GM03348 (cell line): ENCODE measurements around the gene ARL1.
"Not testable (repeated sequence)": the region's sequence is repeated elsewhere in the genome, so short reads cannot be mapped to it uniquely, and the experiment has no call there.

Experiments used
- DNase-seq: peaks from one replicate; pipeline ENCODE4 v3.0.0; 2012; ENCODE audit warnings: low spot score

The ARL1 gene

DNA sequence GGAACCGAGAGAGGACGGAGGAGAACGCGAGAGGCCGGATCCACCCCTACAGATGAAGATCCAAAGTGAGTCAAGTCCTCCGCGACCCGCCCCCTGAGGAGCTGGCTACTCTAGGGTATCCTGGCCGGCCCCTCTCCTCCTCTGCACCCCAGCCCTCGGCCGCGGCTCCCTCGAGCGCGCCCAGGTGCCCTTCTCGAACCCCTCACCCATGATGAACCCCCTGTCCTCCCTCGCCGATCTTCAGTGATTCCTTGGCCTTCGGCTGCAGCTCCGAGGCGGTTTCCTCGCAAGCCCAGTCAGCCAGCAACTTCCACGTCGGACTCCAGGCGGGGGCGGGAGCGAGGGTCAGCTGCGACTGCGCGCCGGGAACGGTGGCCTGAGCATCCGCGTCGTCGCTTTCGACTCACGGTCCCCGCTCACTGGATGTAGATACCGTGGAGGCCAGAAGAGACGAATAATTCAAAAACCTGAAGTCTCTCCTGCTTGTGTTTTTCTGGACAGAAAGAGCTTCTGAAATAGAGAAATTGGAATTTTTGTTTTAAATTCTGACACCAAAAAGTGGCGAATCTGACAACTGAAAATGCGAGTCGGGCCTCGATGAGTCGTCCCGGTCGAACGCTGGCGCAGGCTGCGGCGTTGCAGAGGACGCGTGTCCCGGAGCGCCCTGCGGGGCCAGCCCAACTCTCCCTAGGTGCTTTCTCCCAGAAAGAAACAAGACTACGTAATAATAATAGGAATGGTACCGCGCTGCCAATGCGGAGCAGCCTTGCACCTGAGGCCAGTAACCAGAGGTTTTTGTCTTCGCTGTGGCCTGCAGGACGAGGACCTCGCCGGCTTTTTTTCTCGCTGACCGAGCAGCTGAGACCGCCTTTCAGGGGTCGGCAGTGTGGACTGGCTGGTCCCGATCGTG lies at the start of gene ARL1:
Gene ARL1 (minus strand): TSS at position 337 of the 910 bp plus-strand sequence. CDS start 127 bp downstream, at position 210.
- DNase-seq = peak; percentile 94

- no peak for DNase-seq
Measured at GRCh38 chr12:101455685-101456084, 48.1 kb upstream of the ARL1 start.

GRCh38 chr12:101441461-101442224 lies 34.1 kb upstream of the ARL1 start:
- no peak for DNase-seq

- no peak for DNase-seq
Measured at GRCh38 chr12:101439236-101439635, 31.7 kb upstream of the ARL1 start.

- no peak for DNase-seq
Measured at GRCh38 chr12:101436136-101436535, 28.6 kb upstream of the ARL1 start.

GRCh38 chr12:101430456-101430855 lies 22.9 kb upstream of the ARL1 start:
- no peak for DNase-seq

GRCh38 chr12:101424620-101425019 lies 17.0 kb upstream of the ARL1 start:
- no peak for DNase-seq

DNA sequence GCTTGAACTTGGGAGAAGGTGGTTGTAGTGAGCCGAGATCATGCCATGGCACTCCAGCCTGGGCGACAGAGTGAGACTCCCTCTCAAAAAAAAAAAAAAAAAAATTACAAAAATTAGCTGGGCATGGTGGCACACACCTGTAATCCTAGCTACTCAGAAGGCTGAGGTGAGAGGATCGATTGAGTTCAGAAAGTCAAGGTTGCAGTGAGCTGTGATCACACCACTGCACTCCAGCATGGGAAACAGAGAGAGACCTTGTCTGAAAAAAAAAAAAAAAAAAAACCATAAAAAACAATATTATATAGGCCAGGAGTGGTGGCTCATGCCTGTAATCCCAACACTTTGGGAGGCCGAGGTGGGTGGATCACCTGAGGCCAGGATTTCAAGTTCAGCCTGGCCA lies 14.5 kb upstream of the ARL1 start:
- DNase-seq = not testable (repeated sequence)

DNA sequence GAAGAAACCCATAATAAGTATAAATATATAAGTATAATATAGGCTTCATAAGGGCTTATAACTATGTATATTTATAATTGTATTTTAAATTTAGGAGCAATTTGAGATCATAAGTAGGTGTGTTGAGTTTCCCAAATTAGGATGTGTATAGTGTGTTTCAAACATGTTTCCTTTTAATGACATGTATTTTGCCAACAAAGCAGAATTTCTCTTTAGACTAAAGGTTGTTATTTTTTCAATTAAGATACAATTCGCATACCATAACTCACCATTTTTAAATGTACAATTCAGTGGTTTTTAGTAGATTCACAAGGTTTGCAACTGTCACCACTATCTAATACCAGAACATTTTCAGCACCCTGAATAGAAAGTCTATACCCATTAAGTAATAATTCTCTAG lies 7.7 kb upstream of the ARL1 start:
- DNase-seq = no peak

DNA sequence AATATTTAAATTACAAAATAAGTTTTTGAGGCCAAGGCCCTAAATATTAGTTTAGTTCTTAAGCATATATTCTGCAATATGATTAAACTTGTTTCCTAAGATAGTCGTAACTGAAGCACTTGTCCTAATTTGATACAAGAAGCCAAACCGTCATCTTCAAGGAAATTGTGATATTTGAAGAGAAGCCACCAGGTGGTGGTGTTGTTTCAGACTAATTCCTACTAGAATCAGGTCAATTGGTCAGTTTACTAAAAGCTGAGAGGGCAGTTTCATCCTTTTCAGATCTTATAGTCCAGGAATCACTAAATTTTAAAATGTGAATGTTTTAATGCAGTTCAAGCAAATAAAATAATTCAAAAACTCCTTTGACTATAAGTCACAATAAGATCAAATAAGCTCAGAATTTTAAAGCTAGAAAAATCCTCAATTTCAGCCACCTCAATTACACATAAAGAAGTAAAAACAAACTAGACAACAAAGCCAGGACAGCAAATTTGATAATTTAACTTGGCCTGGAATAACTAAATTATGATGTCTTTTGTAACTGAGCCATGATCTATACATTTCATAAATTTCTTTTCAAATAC lies 7.1 kb upstream of the ARL1 start:
- peak; percentile 67 for DNase-seq

DNA sequence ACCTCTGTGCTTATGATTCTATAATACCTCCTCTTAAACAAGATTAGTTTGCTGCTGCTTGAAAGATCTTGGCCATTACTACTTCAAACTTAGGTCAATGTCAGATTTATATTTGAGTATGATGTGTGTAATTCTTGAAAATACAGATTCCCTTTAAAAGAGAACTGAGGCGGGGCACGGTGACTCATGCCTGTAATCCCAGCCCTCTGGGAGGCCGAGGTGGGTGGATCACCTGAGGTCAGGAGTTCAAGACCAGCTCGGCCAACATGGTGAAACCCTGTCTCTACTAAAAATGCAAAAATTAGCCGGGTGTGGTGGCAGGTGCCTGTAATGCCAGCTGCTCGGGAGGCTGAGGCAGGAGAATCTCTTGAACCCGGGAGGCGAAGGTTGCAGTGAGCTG lies 2.6 kb upstream of the ARL1 start:
- not testable (repeated sequence) for DNase-seq

DNA sequence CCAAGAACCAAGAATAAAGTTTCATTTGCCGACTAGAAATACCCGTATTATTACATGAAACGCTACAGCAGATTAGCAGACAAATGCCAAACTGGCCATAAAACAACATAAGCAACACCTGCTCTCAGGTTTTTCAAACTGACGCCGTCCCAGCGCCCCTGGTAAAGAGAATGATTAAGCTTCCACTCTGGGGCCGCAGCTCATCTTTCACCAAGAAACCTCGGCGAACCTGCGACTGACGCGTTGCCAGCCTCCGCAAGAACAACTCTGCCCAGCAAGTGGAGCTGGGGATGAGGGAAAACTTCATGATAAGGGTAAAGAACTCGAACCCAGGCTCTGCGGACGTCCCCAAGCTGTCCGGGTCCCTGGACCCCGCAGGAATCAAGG lies 530 bp downstream of the ARL1 start:
- DNase-seq = no peak

- not testable (repeated sequence) for DNase-seq
Measured at GRCh38 chr12:101391181-101391580, 16.4 kb downstream of the ARL1 start.

DNA sequence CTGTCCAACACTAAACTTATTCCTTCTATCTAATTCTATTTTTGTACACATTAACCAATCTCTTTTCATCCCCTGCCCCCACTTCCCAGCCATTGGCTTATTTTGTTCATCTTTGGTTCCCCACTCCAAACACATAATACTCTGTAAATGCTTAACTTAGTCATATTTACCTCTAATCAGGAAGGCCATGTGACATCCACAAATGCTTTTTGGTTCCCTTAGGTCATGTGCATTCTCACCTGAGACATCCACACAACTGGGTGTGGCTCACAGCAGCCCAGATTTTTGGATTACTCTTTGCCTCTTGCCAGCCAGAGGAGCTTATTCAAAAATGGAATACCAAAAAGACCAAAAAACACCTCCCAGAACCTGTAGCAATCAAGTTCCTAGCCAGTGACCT lies 28.4 kb downstream of the ARL1 start:
- no peak for DNase-seq

- no peak for DNase-seq
Measured at GRCh38 chr12:101375573-101375972, 32.0 kb downstream of the ARL1 start.

DNA sequence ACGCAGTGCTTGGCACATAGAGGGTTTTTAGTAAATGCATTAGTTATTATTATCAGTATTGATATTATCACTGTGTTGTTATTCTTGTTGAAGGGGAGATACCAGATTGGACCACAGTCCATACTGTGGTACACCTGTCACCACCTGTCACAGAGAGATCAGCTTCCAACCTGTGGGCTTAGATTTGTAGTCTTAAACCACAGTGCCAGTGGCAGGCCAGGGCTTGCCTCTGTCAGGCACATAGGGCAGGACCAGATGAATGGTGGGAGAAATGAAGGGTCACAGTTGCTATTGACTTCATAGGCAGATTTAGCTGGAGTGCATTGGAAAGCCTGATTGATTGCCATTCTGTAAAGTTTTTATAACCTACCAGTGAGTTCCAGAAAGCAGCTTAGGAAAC lies 35.1 kb downstream of the ARL1 start:
- DNase-seq = no peak

DNA sequence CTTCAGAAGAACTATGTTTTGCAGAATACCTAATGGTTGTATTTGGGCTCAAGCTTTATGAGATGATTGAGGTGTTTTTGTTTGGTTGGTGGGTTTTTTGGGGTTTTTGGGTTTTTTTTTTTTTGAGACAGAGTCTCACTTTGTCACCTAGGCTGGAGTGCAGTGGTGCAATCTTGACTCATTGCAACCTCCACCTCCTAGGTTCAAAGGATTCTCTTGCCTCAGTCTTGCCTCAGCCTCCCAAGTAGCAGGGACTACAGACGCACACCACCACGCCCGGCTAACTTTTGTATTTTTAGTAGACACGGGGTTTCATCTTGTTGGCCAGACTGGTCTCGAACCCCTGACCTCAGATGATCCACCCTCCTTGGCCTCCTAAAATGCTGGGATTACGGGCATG lies 39.6 kb downstream of the ARL1 start:
- DNase-seq = no peak

DNA sequence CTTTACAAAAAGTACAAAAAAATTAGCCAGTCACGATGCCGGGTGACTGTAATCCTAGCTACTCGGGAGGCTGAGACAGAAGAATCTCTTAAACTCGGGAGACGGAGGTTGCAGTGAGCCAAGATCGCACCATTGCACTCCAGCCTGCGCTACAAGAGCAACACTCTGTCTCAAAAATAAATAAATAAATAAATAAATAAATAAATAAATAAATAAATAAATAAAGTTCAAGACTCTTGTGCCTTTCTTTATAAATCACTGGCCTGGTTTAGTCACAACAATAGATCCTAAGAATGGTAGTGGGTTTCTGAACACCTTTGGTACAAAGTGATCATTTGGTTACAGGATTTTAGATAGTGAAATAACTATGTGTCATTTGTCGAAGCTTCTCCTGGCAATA lies 46.1 kb downstream of the ARL1 start:
- DNase-seq = no peak

DNA sequence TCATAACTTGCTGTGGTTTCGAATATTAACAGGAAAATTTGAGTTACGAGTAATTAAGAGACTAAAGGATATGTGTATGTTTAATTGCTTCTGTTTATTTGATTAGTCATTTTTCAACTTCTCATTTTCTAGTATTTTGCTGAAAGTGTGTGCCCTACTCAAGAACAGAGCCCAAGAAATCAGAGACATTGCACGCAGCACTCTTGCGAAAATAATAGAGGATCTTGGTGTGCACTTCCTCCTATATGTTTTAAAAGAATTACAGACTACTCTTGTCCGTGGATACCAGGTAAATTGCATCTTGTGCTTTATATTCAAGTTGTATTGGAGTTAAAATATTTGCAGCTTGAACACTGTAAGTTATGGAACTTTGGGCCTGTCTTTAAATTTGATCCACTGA lies 50.8 kb downstream of the ARL1 start:
- no peak for DNase-seq

DNA sequence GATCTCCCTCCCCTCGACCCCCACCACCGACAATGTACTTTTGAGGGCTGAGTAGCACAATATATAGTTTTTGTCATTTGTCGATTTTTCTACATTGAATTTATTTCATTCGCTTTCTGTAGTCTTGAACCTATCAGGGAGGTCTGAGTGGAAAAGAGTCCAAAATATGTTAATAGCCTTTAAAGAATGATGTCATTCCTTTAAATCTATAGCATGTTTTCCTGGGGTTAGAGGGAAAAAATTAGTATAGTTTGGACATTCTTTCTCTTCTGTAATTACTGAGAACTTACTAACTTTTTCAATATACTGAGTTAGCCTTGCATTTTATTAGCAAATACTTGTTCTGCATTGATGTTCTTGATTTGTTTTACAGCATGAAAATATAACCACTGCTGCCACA lies 55.9 kb downstream of the ARL1 start:
- no peak for DNase-seq

DNA sequence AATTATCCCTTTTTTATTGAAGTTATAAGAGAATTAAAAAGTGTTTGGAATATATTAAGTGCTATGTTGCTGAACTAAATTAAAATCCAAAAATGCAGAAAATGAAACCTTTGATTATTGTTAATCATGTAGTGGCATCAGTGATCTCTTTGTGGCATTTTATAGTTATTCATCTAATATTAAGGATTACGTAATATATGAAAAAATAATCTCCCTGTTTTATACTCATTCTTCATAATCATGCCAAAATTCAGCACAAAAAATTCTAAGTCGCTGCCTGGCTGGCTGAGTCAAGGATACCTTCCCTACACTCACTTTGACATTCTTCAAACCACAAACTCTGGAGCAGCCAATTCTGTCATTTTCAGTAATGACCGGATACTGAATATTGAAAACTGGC lies 63.7 kb downstream of the ARL1 start:
- DNase-seq = no peak
